Naive thymus-derived CD4-positive, alpha-beta T cell (primary cell): ENCODE results near the gene MMP23B. TPM values are rescaled to one million over a fixed set of nuclear protein-coding genes. Genes with fewer than 3 reads are reported as not detected.

ENCODE experiments used
- ATAC-seq: fragments of 150-1000 bp; cut with Tn5 transposase; 2 replicates; pipeline ENCODE4 v1.10.0; 2021; ENCODE audit warnings: mild to moderate bottlenecking, moderate library complexity
- CTCF ChIA-PET: fragments of 350-600 bp; sonication (Branson Sonifier 250); formaldehyde crosslinking; loops from one replicate; lab custom pipeline; 2021; ENCODE audit warnings: antibody characterized with exemption; lab: Charles Lee
- POLR2A ChIA-PET: fragments of 350-600 bp; sonication (Branson Sonifier 250); formaldehyde crosslinking; loops from one replicate; lab custom pipeline; 2021; ENCODE audit warnings: antibody characterized with exemption, inconsistent platforms; lab: Charles Lee
- DNase-seq, 9 donors: peaks; one replicate each; pipeline versions ENCODE4 v3.0.0 to v3.0.0-alpha.2; 2020 to 2022; ENCODE audit warnings: mixed read lengths in 1 of 9
- H3K27ac ChIP-seq: one replicate; pipeline ENCODE4 v1.7.0; 2013; ENCODE audit warnings: mild to moderate bottlenecking, low read depth, low read length, moderate library complexity
- H3K27me3 ChIP-seq, 2 donors: one replicate each; pipeline ENCODE4 v1.7.0; 2013; ENCODE audit warnings: low read length in 2 of 2, mild to moderate bottlenecking in 2 of 2, moderate library complexity in 2 of 2; ENCODE audit not compliant: control insufficient read depth in 2 of 2, insufficient read depth in 2 of 2
- H3K36me3 ChIP-seq, 3 experiments: 1 replicate in 2 of 3; 2 replicates in 1 of 3; pipeline ENCODE4 v1.7.0; 2013; ENCODE audit warnings: low read length in 3 of 3, mild to moderate bottlenecking in 3 of 3, moderate library complexity in 1 of 3; ENCODE audit not compliant: insufficient read depth in 3 of 3, control insufficient read depth in 2 of 3
- H3K4me1 ChIP-seq, 2 donors: one replicate each; pipeline ENCODE4 v1.7.0; 2013; ENCODE audit warnings: low read length in 2 of 2, mild to moderate bottlenecking in 2 of 2, moderate library complexity in 1 of 2; ENCODE audit not compliant: control insufficient read depth in 2 of 2, insufficient read depth in 2 of 2
- H3K4me3 ChIP-seq: 2 replicates; pipeline ENCODE4 v1.7.0; 2013; ENCODE audit warnings: mild to moderate bottlenecking, low read length
- H3K9me3 ChIP-seq, 3 experiments: 1 replicate in 2 of 3; 2 replicates in 1 of 3; pipeline ENCODE4 v1.7.0; 2013; ENCODE audit warnings: low read length in 3 of 3; ENCODE audit not compliant: control insufficient read depth in 2 of 3
- H3K27ac Mint-ChIP-seq, 9 donors: one replicate each; pipeline ENCODE4 v1.8.0; 2020 to 2022; ENCODE audit warnings: mixed read lengths in 9 of 9, mild to moderate bottlenecking in 8 of 9, moderate library complexity in 5 of 9, inconsistent platforms in 2 of 9
- H3K27me3 Mint-ChIP-seq, 5 donors: one replicate each; pipeline ENCODE4 v1.8.0; 2021 to 2022; ENCODE audit warnings: mixed read lengths in 5 of 5, mild to moderate bottlenecking in 1 of 5
- H3K36me3 Mint-ChIP-seq, 5 donors: one replicate each; pipeline ENCODE4 v1.8.0; 2020 to 2022; ENCODE audit warnings: mixed read lengths in 5 of 5, mild to moderate bottlenecking in 3 of 5, inconsistent platforms in 1 of 5
- H3K4me1 Mint-ChIP-seq, 7 donors: one replicate each; pipeline ENCODE4 v1.8.0; 2020 to 2022; ENCODE audit warnings: mixed read lengths in 7 of 7, mild to moderate bottlenecking in 3 of 7, inconsistent platforms in 1 of 7
- H3K4me3 Mint-ChIP-seq, 10 donors: one replicate each; pipeline ENCODE4 v1.8.0; 2020 to 2022; ENCODE audit warnings: mild to moderate bottlenecking in 10 of 10, mixed read lengths in 10 of 10, moderate library complexity in 6 of 10, inconsistent platforms in 2 of 10
- H3K9me3 Mint-ChIP-seq, 11 donors: one replicate each; pipeline ENCODE4 v1.8.0; 2020 to 2022; ENCODE audit warnings: mixed read lengths in 11 of 11, mild to moderate bottlenecking in 4 of 11, inconsistent platforms in 1 of 11, moderate library complexity in 1 of 11
- intact Hi-C, 2 donors: fragments of 100-400 bp; cut with micrococcal nuclease; formaldehyde crosslinking; loops; one replicate each; pipeline ENCODE4 v1.15.1; 2023
- polyA plus RNA-seq, 2 donors: library from polyadenylated mRNA; unstranded; fragments of 300-500 nt; fragmentation: Illumina TruSeq; gene quantifications; one replicate each; pipeline ENCODE4 v1.2.3, GENCODE V29; 2021
- total RNA-seq, 6 experiments: library from RNA in 5 of 6; stranded (reverse) in 5 of 6; gene quantifications; 1 replicate in 5 of 6; 2 replicates in 1 of 6; pipeline ENCODE4 v1.2.3 and lab custom pipeline; 2021 to 2026

The MMP23B gene
- total and polyA plus RNA-seq, 7 experiments from 2014 or later: 2.7 to 12.8 (median 4.2) TPM; not detected in 2

DNA sequence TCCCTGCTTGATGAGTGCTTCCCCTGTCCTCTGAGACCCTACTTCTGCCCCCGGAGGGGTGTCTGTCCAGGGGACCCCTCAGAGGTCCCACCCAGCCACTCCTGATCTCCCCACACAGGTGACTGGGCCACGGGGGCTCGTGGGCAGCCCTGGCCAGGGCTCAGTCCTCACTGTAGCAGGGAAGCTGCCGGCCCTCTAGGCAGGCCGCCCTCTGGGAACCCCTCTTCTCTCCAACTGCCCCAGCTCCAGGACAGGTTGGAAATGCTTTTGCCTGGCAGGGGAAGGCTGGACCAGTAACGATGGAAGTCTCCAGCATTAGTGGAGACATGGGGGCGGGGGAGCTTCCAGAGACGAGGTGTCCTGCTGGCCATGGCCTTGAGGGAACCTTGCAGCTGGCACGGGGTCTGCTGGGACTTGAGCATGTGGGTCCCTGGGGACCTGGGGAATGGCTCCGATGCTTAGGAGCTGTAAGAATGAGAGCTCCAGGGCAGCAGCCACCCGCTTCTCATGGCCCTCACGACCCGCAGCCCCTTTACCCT is 28.9 kb upstream of the MMP23B start:
- intact Hi-C loops: no loop called here
- POLR2A ChIA-PET: interaction anchor here (1.0 to 2.9 kb wide), 2 partner anchors 11 to 26 kb away, joined by 3 to 25 read pairs; partner anchors contain the start of gene MIB2
- Histone ChIP-seq H3K36me3 (no peaks in the 10 kb centered on the region), H3K9me3 (no peaks in the 10 kb centered on the region), H3K27me3 (no peaks in the 10 kb centered on the region), H3K27ac (no peak overlapping the region), H3K4me3 (no peak overlapping the region), H3K4me1 (peaks cover 0 to 13% of the 10 kb centered on the region in 2 donors)
- peak overlapping the region in 3 of 9 donors; percentile 36 to 65 (median 36) for H3K27ac Mint-ChIP-seq
- DNase-seq: no peak
- no peaks in the 10 kb centered on the region for H3K9me3 Mint-ChIP-seq
- H3K27me3 Mint-ChIP-seq: peaks cover 0 to 8% (median 0%) of the 10 kb centered on the region in 5 donors
- peak overlapping the region in 1 of 10 donors; percentile 26 for H3K4me3 Mint-ChIP-seq
- no peak for ATAC-seq
- CTCF ChIA-PET: no interaction called here
- no peaks in the 10 kb centered on the region for H3K36me3 Mint-ChIP-seq
- peaks cover 8 to 24% (median 18%) of the 10 kb centered on the region in 7 donors for H3K4me1 Mint-ChIP-seq

DNA sequence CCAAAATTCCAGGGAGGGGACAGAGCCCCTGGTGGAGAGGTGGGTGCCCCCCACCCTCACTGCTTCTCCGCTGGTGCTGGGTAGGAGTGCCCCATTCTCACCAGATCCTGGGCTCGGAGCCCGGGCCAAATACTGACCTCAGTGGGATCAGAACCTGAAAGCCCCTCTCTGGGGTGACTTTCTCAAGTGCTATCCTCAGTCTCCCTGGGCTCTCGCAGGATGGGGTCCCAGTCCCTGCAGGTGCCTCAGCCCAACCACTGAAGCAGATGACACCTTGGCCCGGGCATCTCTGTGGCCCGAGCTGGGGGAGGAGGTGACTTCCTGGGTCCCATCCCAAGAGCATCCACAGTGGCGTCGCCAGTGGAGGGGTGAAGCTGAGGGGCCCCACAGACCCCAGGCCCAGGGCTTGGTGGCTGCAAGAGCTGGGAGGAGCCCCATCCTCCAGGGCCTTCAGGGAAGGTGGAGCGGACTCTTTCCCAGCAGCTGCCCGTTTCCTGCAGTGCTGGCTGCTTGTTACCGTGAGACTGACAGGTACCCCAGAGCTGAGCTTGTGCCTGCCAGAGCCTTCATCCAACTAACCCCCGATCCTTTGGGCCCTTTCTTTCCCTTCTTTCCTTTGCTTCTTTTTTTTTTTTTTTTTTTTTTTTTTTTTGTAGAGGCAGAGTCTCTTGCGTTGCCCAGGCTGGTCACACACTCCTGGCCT is 28.2 kb upstream of the MMP23B start:
- Histone ChIP-seq H3K27me3 (no peaks in the 10 kb centered on the region), H3K27ac (no peak overlapping the region), H3K4me1 (peaks cover 0 to 13% of the 10 kb centered on the region in 2 donors), H3K36me3 (no peaks in the 10 kb centered on the region), H3K4me3 (no peak overlapping the region), H3K9me3 (no peaks in the 10 kb centered on the region)
- intact Hi-C loops: no loop called here
- ChIA-PET POLR2A (interaction anchor here (1.0 to 2.9 kb wide), 3 partner anchors 10 to 26 kb away, joined by 3 to 25 read pairs (median 5); partner anchors contain the start of gene MIB2), CTCF (no interaction called here)
- H3K27me3 Mint-ChIP-seq: peaks cover 0 to 5% (median 0%) of the 10 kb centered on the region in 5 donors
- H3K27ac Mint-ChIP-seq: no peak overlapping the region
- H3K9me3 Mint-ChIP-seq: no peaks in the 10 kb centered on the region
- no peaks in the 10 kb centered on the region for H3K36me3 Mint-ChIP-seq
- H3K4me3 Mint-ChIP-seq: no peak overlapping the region
- no peak for DNase-seq
- peaks cover 8 to 22% (median 16%) of the 10 kb centered on the region in 7 donors for H3K4me1 Mint-ChIP-seq
- no peak for ATAC-seq

DNA sequence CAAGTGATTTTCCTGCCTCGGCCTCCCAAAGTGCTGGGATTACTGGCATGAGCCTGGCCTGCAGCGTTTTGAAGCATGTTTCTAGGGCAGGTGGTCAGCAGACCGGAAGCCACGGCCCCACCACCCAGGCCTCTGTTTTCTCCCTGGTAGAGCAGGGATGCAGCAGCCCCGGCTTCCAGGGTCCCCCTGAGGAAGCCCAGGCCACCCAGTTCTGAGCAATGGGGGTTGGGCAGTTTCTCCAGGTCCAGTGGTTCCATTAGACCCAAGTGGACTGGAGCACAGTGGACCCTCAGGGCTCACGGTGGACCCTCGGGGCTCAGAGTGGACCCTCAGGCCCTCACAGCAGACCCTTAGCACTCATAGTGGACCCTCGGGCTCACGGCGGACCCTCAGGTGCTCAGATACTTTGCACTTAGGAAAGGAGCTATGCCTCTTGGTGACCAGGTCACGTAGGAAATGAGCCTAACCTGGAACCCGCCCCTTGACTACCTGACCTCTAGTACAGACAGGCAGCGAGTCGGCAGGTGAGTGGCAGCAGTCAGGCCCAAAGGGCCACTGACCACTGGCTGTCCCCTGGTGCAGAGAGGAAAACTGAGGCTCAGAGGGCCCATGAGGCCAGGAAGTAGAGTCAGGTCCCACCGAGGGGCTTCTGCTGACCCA is 27.5 kb upstream of the MMP23B start:
- Mint-ChIP-seq H3K4me3 (peak overlapping the region in 1 of 10 donors; percentile 53), H3K36me3 (no peaks in the 10 kb centered on the region)
- peaks cover 0 to 13% of the 10 kb centered on the region in 2 donors for H3K4me1 ChIP-seq

DNA sequence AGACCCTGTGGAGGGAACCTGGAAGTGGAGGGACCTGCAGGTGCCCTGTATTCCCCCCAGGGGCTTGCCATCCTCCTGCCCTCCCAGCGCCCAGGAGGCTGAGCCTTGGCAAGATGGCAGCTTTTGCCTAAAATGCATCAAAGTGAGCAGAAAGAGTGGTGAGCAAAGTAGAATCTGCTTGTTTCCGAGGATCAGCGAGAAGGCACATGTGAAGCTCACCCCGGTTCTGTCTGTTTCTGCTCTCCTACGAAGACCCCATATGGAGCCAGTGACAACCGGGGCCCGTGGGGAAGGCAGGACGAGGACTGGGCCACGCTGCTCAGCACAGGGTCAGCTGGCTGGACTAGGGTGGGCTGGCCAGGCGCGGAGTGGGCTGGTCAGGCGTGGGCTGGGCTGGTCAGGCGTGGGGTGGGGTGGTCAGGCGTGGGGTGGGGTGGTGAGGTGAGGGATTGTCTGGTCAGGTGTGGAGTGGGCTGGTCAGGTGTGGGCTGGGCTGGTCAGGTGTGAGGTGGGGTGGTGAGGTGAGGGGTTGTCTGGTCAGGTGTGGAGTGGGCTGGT is 26.9 kb upstream of the MMP23B start:
- H3K4me3 ChIP-seq: no peak overlapping the region
- Mint-ChIP-seq H3K36me3 (no peaks in the 10 kb centered on the region), H3K9me3 (no peaks in the 10 kb centered on the region), H3K4me3 (peak overlapping the region in 2 of 10 donors; percentile 23 to 53), H3K27me3 (peaks cover 0 to 2% (median 0%) of the 10 kb centered on the region in 5 donors), H3K4me1 (peaks cover 8 to 20% (median 13%) of the 10 kb centered on the region in 7 donors), H3K27ac (peak overlapping the region in 7 of 9 donors; percentile 25 to 78 (median 62))
- H3K27ac ChIP-seq: no peak overlapping the region
- POLR2A ChIA-PET: interaction anchor here (0.6 to 1.4 kb wide), 2 partner anchors 9 to 161 kb away, joined by 3 to 5 read pairs; no protein-coding TSS in a partner anchor
- CTCF ChIA-PET: no interaction called here
- H3K36me3 ChIP-seq: no peaks in the 10 kb centered on the region
- ATAC-seq: no peak
- peak in 2 of 9 donors; percentile 22 to 27 for DNase-seq
- no peaks in the 10 kb centered on the region for H3K9me3 ChIP-seq
- H3K27me3 ChIP-seq: no peaks in the 10 kb centered on the region
- peaks cover 0 to 13% of the 10 kb centered on the region in 2 donors for H3K4me1 ChIP-seq
- intact Hi-C loops: no loop called here

More for the DNA sequence above, 27.5 kb upstream of the MMP23B start:
- Mint-ChIP-seq H3K4me1 (peaks cover 8 to 20% (median 13%) of the 10 kb centered on the region in 7 donors), H3K27me3 (peaks cover 0 to 2% (median 0%) of the 10 kb centered on the region in 5 donors), H3K27ac (peak overlapping the region in 5 of 9 donors; percentile 46 to 78 (median 62)), H3K9me3 (no peaks in the 10 kb centered on the region)
- H3K9me3 ChIP-seq: no peaks in the 10 kb centered on the region
- ChIA-PET CTCF (no interaction called here), POLR2A (interaction anchor here (0.6 to 1.4 kb wide), 3 partner anchors 10 to 162 kb away, joined by 3 to 5 read pairs (median 3); no protein-coding TSS in a partner anchor)
- no peaks in the 10 kb centered on the region for H3K36me3 ChIP-seq
- no peak overlapping the region for H3K27ac ChIP-seq
- H3K27me3 ChIP-seq: no peaks in the 10 kb centered on the region
- H3K4me3 ChIP-seq: no peak overlapping the region
- DNase-seq (no peak), ATAC-seq (no peak)
- intact Hi-C loops: no loop called here

DNA sequence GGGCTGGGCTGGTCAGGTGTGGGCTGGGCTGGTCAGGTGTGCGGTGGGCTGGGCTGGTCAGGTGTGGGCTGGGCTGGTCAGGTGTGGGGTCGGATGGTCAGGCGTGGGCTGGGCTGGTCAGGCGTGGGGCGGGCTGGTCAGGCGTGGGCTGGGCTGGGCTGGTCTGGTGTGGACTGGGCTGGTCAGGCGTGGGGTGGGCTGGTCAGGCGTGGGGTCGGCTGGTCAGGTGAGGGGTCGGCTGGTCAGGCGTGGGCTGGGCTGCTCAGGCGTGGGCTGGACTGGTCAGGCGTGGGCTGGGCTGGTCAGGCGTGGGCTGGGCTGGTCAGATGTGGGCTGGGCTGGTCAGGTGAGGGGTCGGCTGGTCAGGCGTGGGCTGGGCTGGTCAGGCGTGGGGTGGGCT is 26.2 kb upstream of the MMP23B start:
- ATAC-seq (no peak), DNase-seq (peak in 1 of 9 donors; percentile 8)
- H3K9me3 Mint-ChIP-seq: no peaks in the 10 kb centered on the region
- no peaks in the 10 kb centered on the region for H3K36me3 Mint-ChIP-seq
- Histone ChIP-seq H3K27me3 (no peaks in the 10 kb centered on the region), H3K36me3 (no peaks in the 10 kb centered on the region), H3K4me3 (no peak overlapping the region), H3K9me3 (no peaks in the 10 kb centered on the region), H3K4me1 (peaks cover 0 to 13% of the 10 kb centered on the region in 2 donors), H3K27ac (no peak overlapping the region)
- H3K4me1 Mint-ChIP-seq: peaks cover 8 to 20% (median 13%) of the 10 kb centered on the region in 7 donors
- ChIA-PET POLR2A (interaction anchor here (1.4 to 2.1 kb wide), 2 partner anchors 9 to 24 kb away, joined by 5 to 15 read pairs; no protein-coding TSS in a partner anchor), CTCF (no interaction called here)
- intact Hi-C loops: no loop called here
- no peak overlapping the region for H3K27ac Mint-ChIP-seq
- peaks cover 0 to under 1% (median 0%) of the 10 kb centered on the region in 5 donors for H3K27me3 Mint-ChIP-seq
- no peak overlapping the region for H3K4me3 Mint-ChIP-seq

DNA sequence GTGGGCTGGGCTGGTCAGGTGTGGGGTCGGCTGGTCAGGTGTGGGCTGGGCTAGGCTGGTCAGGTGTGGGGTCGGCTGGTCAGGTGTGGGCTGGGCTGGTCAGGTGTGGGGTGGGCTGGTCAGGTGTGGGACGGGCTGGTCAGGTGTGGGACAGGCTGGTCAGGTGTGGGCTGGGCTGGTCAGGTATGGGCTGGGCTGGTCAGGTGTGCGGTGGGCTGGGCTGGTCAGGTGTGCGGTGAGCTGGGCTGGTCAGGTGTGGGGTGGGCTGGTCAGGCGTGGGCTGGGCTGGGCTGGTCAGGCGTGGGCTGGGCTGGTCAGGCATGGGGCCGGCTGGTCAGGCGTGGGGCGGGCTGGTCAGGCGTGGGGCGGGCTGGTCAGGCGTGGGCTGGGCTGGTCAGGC is 25.7 kb upstream of the MMP23B start:
- DNase-seq: peak in 1 of 9 donors; percentile 8
- Histone ChIP-seq H3K4me3 (no peak overlapping the region), H3K27me3 (no peaks in the 10 kb centered on the region), H3K36me3 (no peaks in the 10 kb centered on the region), H3K27ac (peak overlapping the region; percentile 74), H3K4me1 (peaks cover 0 to 13% of the 10 kb centered on the region in 2 donors), H3K9me3 (no peaks in the 10 kb centered on the region)
- ATAC-seq: no peak
- Mint-ChIP-seq H3K27me3 (no peaks in the 10 kb centered on the region), H3K36me3 (no peaks in the 10 kb centered on the region), H3K4me3 (no peak overlapping the region), H3K9me3 (no peaks in the 10 kb centered on the region), H3K27ac (peak overlapping the region in 2 of 9 donors; percentile 92 to 98), H3K4me1 (peaks cover 8 to 20% (median 14%) of the 10 kb centered on the region in 7 donors)
- ChIA-PET POLR2A (interaction anchor here (1.1 to 2.1 kb wide), 5 partner anchors 9 to 40 kb away, joined by 4 to 16 read pairs (median 5); partner anchors contain the start of gene MIB2), CTCF (no interaction called here)
- intact Hi-C loops: no loop called here
